Stimulated activated CD4-positive, alpha-beta T cell treated with anti-CD3 and anti-CD28 coated beads, Interleukin-2, amount 100 ng/mL, for 4 hours (primary cell): ENCODE results near the gene STAT3.

Source experiments
- DNase-seq: peaks from one replicate; pipeline ENCODE4 v3.0.0-alpha.2; 2020; ENCODE audit warnings: low read depth

The STAT3 gene

DNA sequence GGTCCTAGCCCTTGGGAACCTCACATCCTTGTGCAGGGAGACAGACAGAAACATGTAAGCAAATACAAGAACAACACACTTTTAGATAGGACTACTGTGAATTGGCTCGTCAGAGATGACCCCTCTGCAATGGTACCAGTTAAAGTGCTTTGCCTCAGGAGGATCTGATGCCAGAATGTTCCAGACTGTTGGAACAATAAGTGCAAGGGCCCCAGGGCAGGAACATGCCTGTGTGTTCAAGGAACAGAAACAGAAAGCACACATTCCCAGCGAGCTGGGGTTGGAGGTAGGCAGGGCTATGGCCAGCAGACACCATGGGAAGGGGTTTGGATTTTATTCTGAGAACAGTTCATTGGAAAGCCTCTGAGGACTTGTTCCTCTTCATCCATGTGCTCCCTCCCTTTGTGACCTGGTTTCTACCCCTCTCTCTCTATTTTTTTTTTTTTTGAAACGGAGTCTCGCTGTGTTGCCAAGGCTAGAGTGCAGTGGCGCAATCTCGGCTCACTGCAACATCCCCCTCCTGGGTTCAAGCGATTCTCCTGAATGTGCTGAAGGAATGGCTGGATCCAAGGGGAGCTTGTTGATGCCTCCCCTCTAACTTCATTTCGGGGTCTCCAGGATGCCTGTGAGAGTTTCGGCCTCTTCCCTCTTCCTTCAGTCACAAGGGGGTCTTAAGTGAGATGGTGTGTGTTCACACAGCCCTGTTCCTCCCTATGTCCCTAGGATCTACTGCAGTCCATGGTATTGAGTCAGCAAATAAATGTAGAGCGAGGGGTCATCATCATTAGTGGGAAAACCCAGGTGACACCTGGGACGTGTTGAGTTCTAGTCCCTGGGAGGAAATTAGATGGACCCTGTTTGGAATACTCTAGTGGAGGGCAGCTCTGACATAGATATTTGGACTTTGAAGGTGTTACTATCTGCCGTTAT, 93.5 kb downstream of the STAT3 start:
- no peak for DNase-seq

GRCh38 chr17:42291129-42291528, 97.1 kb downstream of the STAT3 start:
- no peak for DNase-seq

- DNase-seq = no peak
These were observed 97.7 kb downstream of the STAT3 start for GRCh38 chr17:42290577-42290976.

DNA sequence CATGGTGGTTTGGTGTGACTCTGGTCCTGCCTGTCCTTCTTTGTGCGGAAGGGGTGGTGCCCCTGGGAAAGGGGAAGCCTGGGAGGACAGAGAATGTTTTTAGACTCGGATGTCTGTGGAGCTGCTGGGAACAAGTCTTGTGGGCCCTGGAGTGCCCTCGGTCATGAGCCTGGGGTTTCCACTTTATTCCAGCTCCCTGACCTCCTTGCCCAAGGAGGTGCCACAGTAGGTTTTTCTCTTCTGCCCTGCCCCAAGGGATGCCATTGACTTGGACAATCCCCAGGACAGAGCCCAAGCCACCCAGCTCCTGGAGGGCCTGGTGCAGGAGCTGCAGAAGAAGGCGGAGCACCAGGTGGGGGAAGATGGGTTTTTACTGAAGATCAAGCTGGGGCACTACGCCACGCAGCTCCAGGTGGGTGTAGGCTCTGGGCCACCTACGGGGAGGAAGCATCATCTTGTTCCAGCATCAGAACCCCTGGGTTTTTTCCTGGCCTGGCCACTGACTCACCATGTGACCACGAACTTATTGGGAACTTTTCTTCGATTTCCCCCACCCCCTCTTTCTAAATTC, 98.5 kb downstream of the STAT3 start:
- peak; percentile 85 for DNase-seq

GRCh38 chr17:42288803-42289610, 99.2 kb downstream of the STAT3 start:
- DNase-seq = peak; percentile 69

GRCh38 chr17:42287977-42288802, 100.1 kb downstream of the STAT3 start, which contains the start of gene STAT5A:
Gene STAT5A (plus strand): TSS chr17:42288498. CDS start chr17:42289412, 914 bp downstream.
- peak; percentile 58 for DNase-seq

DNA sequence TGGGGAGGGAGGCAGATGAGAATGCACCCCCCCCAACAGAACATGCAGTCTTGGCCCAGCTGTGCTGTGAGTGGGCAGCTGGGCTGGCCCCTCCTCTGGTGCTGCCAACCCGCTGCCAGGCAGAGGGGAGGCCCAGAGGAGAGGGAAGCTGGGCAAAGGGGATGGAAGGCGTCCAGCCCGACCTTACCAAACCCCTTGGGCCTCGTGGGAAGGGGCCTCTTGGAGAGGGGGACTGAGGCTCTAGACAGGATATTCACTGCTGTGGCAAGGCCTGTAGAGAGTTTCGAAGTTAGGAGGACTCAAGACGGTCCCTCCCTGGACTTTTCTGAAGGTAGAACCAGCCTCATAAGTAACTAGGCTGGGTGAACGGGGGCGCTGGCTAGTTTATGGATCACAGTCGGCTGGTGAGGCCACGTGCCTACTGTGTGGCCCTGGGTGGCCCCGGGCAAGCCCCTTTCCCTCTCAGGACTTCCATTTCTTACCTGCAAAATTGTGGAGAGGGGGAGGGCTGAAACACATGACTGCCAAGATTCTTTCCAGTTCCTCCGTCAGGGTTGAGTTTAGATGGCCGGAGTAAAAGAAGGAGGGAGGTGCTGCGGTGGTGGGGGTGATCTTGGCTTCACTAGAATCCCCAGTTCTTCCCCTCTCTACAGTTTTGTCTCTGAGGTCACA, 100.8 kb downstream of the STAT3 start:
- DNase-seq = peak; percentile 30

DNA sequence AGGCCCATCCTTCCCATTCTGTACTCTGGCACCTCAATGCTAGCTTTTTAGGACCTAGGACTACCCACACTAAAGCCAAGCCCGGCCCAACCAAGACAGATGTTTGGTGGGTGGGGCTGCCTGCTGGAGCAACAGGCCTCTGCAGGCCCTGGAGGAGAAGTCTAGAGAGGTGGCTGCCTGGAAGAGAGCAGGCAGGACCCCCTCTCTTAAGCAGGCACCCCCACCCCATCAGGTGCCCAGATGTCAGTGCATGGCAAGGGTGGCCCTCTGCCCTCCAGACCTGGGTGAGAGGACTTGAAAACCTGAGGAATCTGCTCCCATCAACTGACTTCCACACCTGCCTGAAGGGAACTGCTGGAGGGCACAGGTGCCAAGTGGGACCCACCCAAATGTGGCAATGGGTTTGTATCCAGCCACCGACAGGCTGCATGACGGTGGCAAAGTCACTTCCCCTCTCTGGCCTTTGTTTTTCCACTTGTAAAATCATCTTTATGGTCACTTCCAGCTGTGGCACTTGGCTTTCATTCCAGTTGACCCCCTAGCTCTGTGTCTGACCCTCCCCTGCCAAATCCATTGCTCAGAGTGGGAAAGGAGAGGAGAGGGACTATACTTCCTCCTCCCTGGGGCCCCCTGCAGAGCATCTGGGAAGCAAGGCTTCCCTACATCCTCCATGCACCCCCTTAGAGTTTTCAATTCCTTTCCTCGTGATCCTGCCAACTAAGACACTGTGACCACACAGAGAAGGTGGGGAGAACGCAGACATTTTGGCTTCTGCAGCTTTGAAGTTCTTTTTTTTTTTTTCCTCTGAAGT, 101.6 kb downstream of the STAT3 start:
- DNase-seq = no peak

GRCh38 chr17:42285346-42286050, 102.7 kb downstream of the STAT3 start:
- DNase-seq = no peak

DNA sequence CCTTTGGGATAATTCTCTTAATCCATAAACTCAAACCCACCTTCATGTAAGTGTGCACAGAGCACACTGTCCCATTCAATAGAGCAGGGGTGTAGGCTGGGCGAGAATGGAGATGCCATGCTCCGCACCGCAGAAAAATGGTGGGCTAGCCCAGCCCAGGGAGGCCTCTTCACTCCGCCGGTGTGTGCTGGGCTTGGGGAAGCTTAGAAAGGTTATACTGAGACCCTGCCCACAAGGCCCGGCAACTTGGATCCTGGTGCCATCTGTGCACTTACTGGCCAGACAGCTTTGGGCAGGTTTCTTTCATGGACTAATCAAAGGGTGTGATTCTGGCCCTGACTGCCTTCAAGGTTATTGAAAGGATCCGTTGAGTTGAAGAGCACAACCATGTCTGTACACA, 103.7 kb downstream of the STAT3 start:
- no peak for DNase-seq

- no peak for DNase-seq
These were observed 104.2 kb downstream of the STAT3 start for GRCh38 chr17:42284024-42284369.

GRCh38 chr17:42283241-42284023, 104.8 kb downstream of the STAT3 start:
- DNase-seq = no peak

DNA sequence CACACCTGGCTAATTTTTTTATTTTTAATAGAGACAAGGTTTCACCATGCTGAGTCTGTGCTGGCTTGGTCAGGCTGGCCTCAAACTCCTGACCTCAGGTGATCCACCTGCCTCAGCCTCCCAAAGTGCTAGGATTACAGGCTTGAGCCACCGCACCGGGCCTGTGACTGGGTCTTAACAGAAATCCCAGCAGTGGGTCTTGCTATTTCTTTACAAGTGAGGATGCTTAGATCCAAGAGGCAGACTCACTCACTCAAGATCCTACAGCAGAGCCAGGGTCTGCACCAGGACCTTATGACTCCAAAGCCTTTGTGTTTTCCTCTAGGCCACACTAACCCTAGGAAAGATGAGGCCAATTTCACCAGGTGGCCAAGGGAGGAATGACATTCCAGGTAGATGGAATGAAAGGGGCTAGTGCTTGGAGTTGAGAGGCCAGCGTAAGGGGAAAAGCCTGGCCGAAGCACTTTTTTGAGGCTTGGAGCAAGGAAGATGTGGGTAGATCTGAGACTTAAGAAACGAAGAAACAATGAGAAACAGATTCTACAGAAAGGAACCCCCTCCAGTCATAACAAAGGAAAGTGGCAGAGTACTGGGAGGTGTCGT, 105.7 kb downstream of the STAT3 start:
- no peak for DNase-seq

DNA sequence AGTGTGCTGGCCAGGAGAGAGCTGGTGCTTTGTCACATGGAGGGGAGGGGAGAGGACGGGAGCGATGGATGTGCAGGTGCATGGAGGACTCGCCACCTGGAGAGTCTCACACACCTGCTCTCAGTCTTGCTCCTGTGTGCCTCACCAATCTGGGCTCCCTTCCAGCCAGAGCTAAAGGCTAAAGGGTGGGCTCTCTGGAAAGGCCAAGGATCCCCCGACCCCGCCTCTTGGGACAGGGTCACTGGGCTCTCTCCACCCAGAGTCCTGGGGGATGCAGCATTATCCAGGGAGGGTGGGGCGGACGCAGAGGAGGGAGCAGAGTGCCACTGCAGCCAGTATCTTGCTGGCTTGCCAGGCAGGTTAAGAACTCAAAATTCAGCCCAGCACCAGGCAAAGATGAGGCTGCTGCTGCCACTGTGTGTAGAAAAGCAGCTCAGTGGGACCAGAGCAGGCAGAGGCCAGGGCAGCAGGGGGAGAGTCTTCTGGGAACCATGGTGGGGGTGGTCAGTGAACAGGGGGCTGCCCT, 106.6 kb downstream of the STAT3 start:
- no peak for DNase-seq

DNA sequence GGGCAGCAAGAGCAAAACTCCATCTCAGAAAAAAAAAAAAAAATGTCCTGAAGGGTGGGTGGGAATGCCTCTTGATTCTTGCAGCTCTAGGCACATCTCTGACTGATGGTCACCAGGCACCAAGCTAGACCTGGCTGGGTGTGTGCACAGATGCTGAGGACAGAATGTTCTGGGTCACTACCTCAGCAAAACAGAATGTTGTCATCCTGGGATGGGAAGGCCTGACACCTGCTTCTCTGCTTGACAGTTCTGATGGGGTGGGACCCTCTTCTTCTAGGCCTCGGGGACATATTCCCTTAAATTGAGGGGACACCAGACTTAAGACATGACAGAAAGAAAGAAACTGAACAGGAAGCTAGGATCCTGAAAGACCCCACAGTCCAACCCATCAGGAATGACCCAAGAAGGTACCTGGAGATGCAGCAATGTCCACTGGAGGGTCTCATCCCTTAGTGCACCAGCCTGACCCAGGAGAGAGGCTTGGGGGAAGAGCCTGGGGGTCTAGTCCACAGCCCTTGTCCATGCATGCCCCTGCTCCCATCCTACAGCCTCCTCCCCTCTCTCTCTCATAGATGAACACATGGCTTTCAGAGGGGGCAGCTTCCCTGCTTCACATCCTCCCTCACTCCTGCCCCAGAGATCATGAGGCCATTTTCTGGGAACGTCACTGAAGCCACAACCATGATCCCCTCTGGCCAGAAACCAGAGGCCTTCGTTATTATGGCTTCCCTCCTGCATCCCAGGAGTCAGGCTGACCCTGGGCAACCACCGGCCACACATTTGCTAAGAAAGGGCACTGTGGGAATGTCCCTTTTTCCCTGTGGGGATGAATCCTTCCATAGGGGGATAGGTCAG, 108.2 kb downstream of the STAT3 start:
- no peak for DNase-seq

- no peak for DNase-seq
These were observed 110.9 kb downstream of the STAT3 start for GRCh38 chr17:42277342-42277712.

DNA sequence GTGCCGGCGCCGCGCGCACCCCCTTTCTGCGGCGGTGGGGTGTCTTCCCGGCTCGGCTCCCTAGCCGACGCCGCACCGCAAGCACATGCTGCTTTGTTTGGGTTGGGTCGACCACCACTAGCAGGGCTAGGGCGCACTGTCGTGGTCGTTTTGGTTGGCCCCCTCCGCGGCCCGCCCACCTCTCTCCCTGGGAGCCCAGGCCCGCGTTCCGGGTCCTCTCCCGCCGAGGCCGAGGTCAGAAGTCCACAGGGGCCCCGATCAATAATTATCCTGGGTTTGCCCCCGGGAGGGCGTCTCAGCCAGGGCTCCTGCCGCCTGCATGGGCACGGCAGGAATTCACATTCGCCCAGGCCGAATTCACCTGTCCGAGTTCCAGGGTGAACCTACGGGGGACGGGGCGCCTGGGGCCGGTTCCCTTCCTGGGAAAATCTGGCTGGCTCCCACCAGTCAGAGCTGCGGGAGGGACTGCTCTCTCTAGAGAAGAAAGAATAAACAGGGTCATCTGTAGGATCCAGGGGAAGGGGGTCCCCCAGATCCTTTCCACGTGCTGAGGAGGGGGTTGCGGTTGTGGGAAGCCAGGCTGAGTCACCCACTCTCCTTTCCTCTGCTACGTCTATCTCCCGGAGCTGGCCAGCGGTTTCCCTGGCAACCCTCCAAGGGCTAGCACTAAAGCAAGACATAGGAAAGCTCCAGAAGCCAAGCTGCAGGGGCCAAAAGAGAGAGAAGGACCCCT, 111.5 kb downstream of the STAT3 start:
- peak; percentile 16 for DNase-seq
